HepG2 (cell line): ENCODE results near the gene RGP1. TPM values are rescaled to one million over a fixed set of nuclear protein-coding genes. Genes with fewer than 3 reads are reported as not detected.

Experiments used
- ATAC-seq: fragments of 200-7000 bp; cut with Tn5 transposase; 3 replicates; pipeline ENCODE4 v1.9.1; 2020; ENCODE audit warnings: mild to moderate bottlenecking, moderate library complexity
- BruUV-seq: library from RNA; stranded (reverse); fragments of 400-500 nt; replicated peaks from 2 replicates; lab custom pipeline; 2021; lab: Mats Ljungman, UMichigan
- CTCF ChIA-PET: fragments of 300-600 bp; formaldehyde crosslinking; extraction: SDS; loops from one replicate; lab custom pipeline; 2021; ENCODE audit warnings: low total read pairs, inconsistent platforms, low intra/inter-chr PET ratio; lab: Yijun Ruan, JAX
- POLR2A ChIA-PET: fragments of 350-600 bp; sonication (Branson Sonifier 250); formaldehyde crosslinking; loops from one replicate; lab custom pipeline; 2020; ENCODE audit warnings: antibody characterized with exemption, inconsistent platforms; lab: Yijun Ruan, JAX
- DNase-seq: peaks from one replicate; pipeline ENCODE4 v3.0.0-alpha.2; 2015; ENCODE audit warnings: low spot score
- FAIRE-seq: peaks from 3 replicates; lab custom pipeline; 2011; peaks lifted over from hg19 to GRCh38; lab: Jason Lieb, UNC
- H2AFZ ChIP-seq: one replicate; pipeline ENCODE4 v1.6.1; 2011; ENCODE audit warnings: low read length, inconsistent platforms
- H3K27ac ChIP-seq: fragments of 300-600 bp; 3 replicates; pipeline ENCODE4 v1.8.0; 2011; ENCODE audit warnings: mixed run types, mild to moderate bottlenecking, mixed read lengths, low read length, inconsistent platforms; ENCODE audit not compliant: insufficient read depth; ENCODE audit errors: extremely low read length
- H3K27me3 ChIP-seq, 2 experiments: fragments of 200-600 bp in 1 of 2; 2 replicates in 1 of 2; 3 replicates in 1 of 2; pipeline versions ENCODE4 v1.6.0 to v1.8.0; 2011; ENCODE audit warnings: low read length in 2 of 2, mild to moderate bottlenecking in 2 of 2, moderate library complexity in 2 of 2, inconsistent platforms in 1 of 2; ENCODE audit not compliant: insufficient read depth in 2 of 2, control insufficient read depth in 1 of 2
- H3K36me3 ChIP-seq, 2 experiments: fragments of 200-600 bp in 1 of 2; replicated peaks in 1 of 2; 2 replicates in 1 of 2; 3 replicates in 1 of 2; pipeline versions ENCODE4 v1.5.1 to v1.8.0; 2011; ENCODE audit warnings: low read length in 2 of 2, inconsistent platforms in 1 of 2; ENCODE audit not compliant: insufficient read depth in 2 of 2, control insufficient read depth in 1 of 2
- H3K4me1 ChIP-seq: 2 replicates; pipeline ENCODE4 v1.5.1; 2012; ENCODE audit warnings: low read length, inconsistent platforms; ENCODE audit not compliant: insufficient read depth
- H3K4me2 ChIP-seq: 2 replicates; pipeline ENCODE4 v1.6.0; 2011; ENCODE audit warnings: low read depth, low read length, inconsistent platforms
- H3K4me3 ChIP-seq, 3 experiments: fragments of 200-600 bp in 1 of 3; sonication (generic), shearing (Covaris generic) in 1 of 3; replicated peaks in 1 of 3; 2 replicates each; pipeline ENCODE4 v1.5.1; 2011 to 2016; ENCODE audit warnings: low read length in 3 of 3, inconsistent platforms in 2 of 3, low read depth in 2 of 3, mild to moderate bottlenecking in 2 of 3, control low read depth in 1 of 3, mixed read lengths in 1 of 3; ENCODE audit not compliant: insufficient read depth in 1 of 3
- H3K79me2 ChIP-seq: one replicate; pipeline ENCODE4 v1.6.1; 2011; ENCODE audit warnings: low read length, inconsistent platforms; ENCODE audit not compliant: insufficient read depth
- H3K9ac ChIP-seq: 2 replicates; pipeline ENCODE4 v1.6.0; 2011; ENCODE audit warnings: mild to moderate bottlenecking, low read depth, low read length, inconsistent platforms; ENCODE audit not compliant: insufficient read depth
- H3K9me3 ChIP-seq: 2 replicates; pipeline ENCODE4 v1.5.1; 2012; ENCODE audit warnings: mild to moderate bottlenecking, low read length
- H4K20me1 ChIP-seq: 2 replicates; pipeline ENCODE4 v1.6.0; 2011; ENCODE audit warnings: inconsistent platforms, mild to moderate bottlenecking, low read length, moderate library complexity; ENCODE audit not compliant: insufficient read depth
- EHMT2 ChIP-seq: fragments of 200-600 bp; sonication (generic); IDR thresholded peaks from 2 replicates; pipeline ENCODE4 v1.7.0; 2017; ENCODE audit warnings: antibody characterized with exemption, low read depth, low read length, borderline replicate concordance
- FOXC1 ChIP-seq: sonication (generic); formaldehyde crosslinking; IDR thresholded peaks from 2 replicates; pipeline ENCODE4 v1.8.0; 2022; ENCODE audit warnings: mild to moderate bottlenecking, missing genetic modification reagents, borderline replicate concordance
- FOXO1 ChIP-seq: sonication (generic); formaldehyde crosslinking; IDR thresholded peaks from 2 replicates; pipeline ENCODE4 v1.4.0; 2020; ENCODE audit warnings: missing genetic modification reagents
- MATR3 ChIP-seq: sonication (generic); formaldehyde crosslinking; IDR thresholded peaks from 2 replicates; pipeline ENCODE4 v1.4.0; 2020; ENCODE audit warnings: missing genetic modification reagents
- MAZ ChIP-seq, 2 experiments: sonication (generic) in 1 of 2; formaldehyde crosslinking in 1 of 2; IDR thresholded peaks; 2 replicates each; pipeline versions ENCODE4 v1.5.0 to v1.6.1; 2012 to 2020; ENCODE audit warnings: low read depth in 2 of 2, mild to moderate bottlenecking in 2 of 2, borderline replicate concordance in 1 of 2, improper control_type of control experiment in 1 of 2, low read length in 1 of 2, missing genetic modification reagents in 1 of 2, moderate library complexity in 1 of 2
- MTF2 ChIP-seq: sonication (generic); formaldehyde crosslinking; IDR thresholded peaks from 2 replicates; pipeline ENCODE4 v1.5.0; 2020; ENCODE audit warnings: missing genetic modification reagents, borderline replicate concordance
- SAP130 ChIP-seq: IDR thresholded peaks from 2 replicates; pipeline ENCODE4 v1.6.1; 2016; ENCODE audit warnings: low read depth
- ZBTB20 ChIP-seq: sonication (generic); formaldehyde crosslinking; IDR thresholded peaks from 2 replicates; pipeline ENCODE4 v1.8.1; 2023; ENCODE audit warnings: missing genetic modification reagents, low read depth, mild to moderate bottlenecking, borderline replicate concordance
- ZFP36 ChIP-seq: fragments of 150-350 bp; IDR thresholded peaks from 2 replicates; pipeline ENCODE4 v1.6.1; 2018; ENCODE audit warnings: borderline replicate concordance, low read length, low read depth; ENCODE audit not compliant: partially characterized antibody
- ZNF609 ChIP-seq: sonication (generic); formaldehyde crosslinking; IDR thresholded peaks from 2 replicates; pipeline ENCODE4 v1.4.0; 2020; ENCODE audit warnings: mild to moderate bottlenecking, missing genetic modification reagents, borderline replicate concordance
- ZNF749 ChIP-seq: sonication (generic); formaldehyde crosslinking; IDR thresholded peaks from 2 replicates; pipeline ENCODE4 v1.8.0; 2022; ENCODE audit warnings: mild to moderate bottlenecking, missing genetic modification reagents, moderate library complexity, borderline replicate concordance
- ZXDC ChIP-seq: sonication (generic); formaldehyde crosslinking; IDR thresholded peaks from 2 replicates; pipeline ENCODE4 v1.5.0; 2020; ENCODE audit warnings: mild to moderate bottlenecking, missing genetic modification reagents
- WGBS: methylation state at CpG from one replicate; pipeline ENCODE4 v1.1.6; 2017; ENCODE audit warnings: low lambda C conversion rate; 5-methylcytosine and 5-hydroxymethylcytosine counted together
- in situ Hi-C: cut with HindIII; loops from 2 replicates; pipeline ENCODE4 v1.10.0; 2017; ENCODE audit warnings: low pct_unique_long_range_greater_than_20kb; ENCODE audit not compliant: extremely low pct_ligation_motif_present
- intact Hi-C: fragments of 100-400 bp; cut with micrococcal nuclease; formaldehyde crosslinking; loops from one replicate; pipeline ENCODE4 v1.10.0; 2022; ENCODE audit not compliant: unreplicated experiment
- polyA plus RNA-seq, 8 experiments: library from polyadenylated mRNA; depleted of rRNA in 3 of 8; stranded (reverse) in 7 of 8; unstranded in 1 of 8; fragments of >200 nt; fragmentation: Illumina TruSeq in 4 of 8; extraction: Trizol in 4 of 8; gene quantifications; 2 replicates each; pipeline versions ENCODE4 v1.2.1 to v1.2.3, GENCODE V29; 2011 to 2016; ENCODE audit warnings: low read depth in 4 of 8, missing spikeins in 1 of 8, mixed read lengths in 1 of 8; ENCODE audit not compliant: insufficient read depth in 1 of 8
- total RNA-seq, 5 experiments: library from RNA; depleted of rRNA; stranded (reverse); fragments of >200 nt; fragmentation: Illumina TruSeq; extraction: Trizol; gene quantifications; 2 replicates each; pipeline ENCODE4 v1.2.3, GENCODE V29; 2016; ENCODE audit warnings: low read depth in 1 of 5
- TF ChIP-seq, protein P1 (sequence below): sonication (generic); formaldehyde crosslinking; IDR thresholded peaks from 2 replicates; pipeline ENCODE4 v1.5.0; 2020; ENCODE audit warnings: missing genetic modification reagents, mild to moderate bottlenecking, borderline replicate concordance

Gene RGP1
- total and polyA plus RNA-seq, 2 of the 13 experiments (the other 11 are each of a cell fraction or from before 2014, with no cell fraction given) = 12.7 to 21.0 TPM

DNA sequence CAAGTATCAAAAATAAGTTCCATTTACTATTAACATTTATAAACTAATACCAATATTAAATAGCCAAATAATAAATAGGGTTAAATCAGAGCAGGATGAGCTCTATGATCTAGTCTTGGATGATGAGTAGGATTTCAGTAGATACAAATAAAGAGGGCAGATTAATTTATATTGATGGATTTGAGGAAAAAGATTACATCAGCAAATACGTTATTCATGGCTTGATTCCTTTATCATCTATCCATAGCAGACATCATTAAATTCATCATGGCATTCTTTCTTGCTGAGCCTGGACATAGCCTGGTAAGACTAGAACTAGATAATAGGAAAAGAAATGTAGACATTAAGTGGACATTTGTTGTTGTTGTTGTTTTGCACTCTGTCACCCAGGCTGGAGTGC lies 18.4 kb downstream of the RGP1 start (continued):
- TF ChIP-seq ZNF609 = no peak

DNA sequence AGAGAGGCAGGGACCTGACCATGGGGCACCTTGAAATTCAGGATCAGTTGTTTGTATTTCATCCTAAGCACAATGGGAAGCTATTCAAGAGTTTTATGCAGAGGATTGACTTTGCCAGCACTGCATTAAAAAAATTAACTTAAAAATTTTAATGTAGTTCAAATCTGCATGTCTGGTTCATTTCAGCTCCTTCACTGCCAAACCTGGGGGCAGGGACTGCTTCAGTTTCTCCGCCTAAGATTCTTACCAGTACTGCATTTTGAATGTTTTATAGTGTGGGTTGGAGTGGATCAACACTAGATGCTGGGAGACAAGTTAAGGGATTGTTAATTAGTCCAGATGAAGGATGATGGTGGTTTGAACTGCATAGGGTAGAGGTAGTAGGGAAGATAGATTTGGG lies 20.7 kb downstream of the RGP1 start:
- WGBS = 100% methylated on average over 1 of the region's 1 CpG
- CTCF ChIA-PET = no interaction called here
- Histone ChIP-seq H3K4me1 (peaks cover 36% of the 10 kb centered on the region), H2AFZ (no peak overlapping the region), H3K79me2 (peaks cover 7% of the 10 kb centered on the region), H3K9ac (no peak overlapping the region), H3K4me3 (no peak overlapping the region), H3K36me3 (no peaks in the 10 kb centered on the region), H3K4me2 (no peak overlapping the region), H3K27ac (no peak overlapping the region), H4K20me1 (no peaks in the 10 kb centered on the region), H3K27me3 (no peaks in the 10 kb centered on the region), H3K9me3 (no peaks in the 10 kb centered on the region)
- DNase-seq (no peak), FAIRE-seq (no peak), ATAC-seq (no peak)
- no TSS peak for BruUV-seq
- in situ Hi-C loops = no loop called here
- POLR2A ChIA-PET = interaction anchor here (1.9 kb wide), 1 partner anchor 13 kb away, joined by 4 read pairs; no protein-coding TSS in a partner anchor
- intact Hi-C loops = no loop called here
- TF ChIP-seq ZXDC (no peak), FOXC1 (CRISPR knock-in tag) (no peak), MATR3 (CRISPR knock-in tag) (no peak), FOXO1 (no peak), EHMT2 (no peak), MAZ (IDR thresholded peaks at IDR 0.05; ENCODE audit: borderline replicate concordance, low read depth, low read length) (no peak), MAZ (CRISPR knock-in tag; IDR thresholded peaks at IDR 0.05; ENCODE audit: low read depth) (no peak), ZBTB20 (CRISPR knock-in tag) (no peak), ZFP36 (no peak), SAP130 (CRISPR knock-in tag) (no peak), MTF2 (CRISPR knock-in tag) (no peak), ZNF749 (CRISPR knock-in tag) (no peak)
- TF ChIP-seq, protein P1, sequence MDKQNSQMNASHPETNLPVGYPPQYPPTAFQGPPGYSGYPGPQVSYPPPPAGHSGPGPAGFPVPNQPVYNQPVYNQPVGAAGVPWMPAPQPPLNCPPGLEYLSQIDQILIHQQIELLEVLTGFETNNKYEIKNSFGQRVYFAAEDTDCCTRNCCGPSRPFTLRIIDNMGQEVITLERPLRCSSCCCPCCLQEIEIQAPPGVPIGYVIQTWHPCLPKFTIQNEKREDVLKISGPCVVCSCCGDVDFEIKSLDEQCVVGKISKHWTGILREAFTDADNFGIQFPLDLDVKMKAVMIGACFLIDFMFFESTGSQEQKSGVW = no peak
